GM18861 (cell line): ENCODE results near the gene WIPF3.

Experiments used
- ATAC-seq: cut with Tn5 transposase; IDR thresholded peaks from one replicate; pipeline ENCODE4 v1.9.1; 2021; ENCODE audit not compliant: unreplicated experiment

WIPF3 gene

GRCh38 chr7:29843726-29844125 is 37.4 kb downstream of the WIPF3 start:
- ATAC-seq = no peak

GRCh38 chr7:29844559-29844958 is 38.3 kb downstream of the WIPF3 start:
- ATAC-seq = no peak

GRCh38 chr7:29847496-29847895 is 41.2 kb downstream of the WIPF3 start:
- ATAC-seq = no peak

- no peak for ATAC-seq
Measured at GRCh38 chr7:29847916-29848315, 41.6 kb downstream of the WIPF3 start.

GRCh38 chr7:29848941-29849340 is 42.6 kb downstream of the WIPF3 start:
- ATAC-seq = no peak

- no peak for ATAC-seq
Measured at GRCh38 chr7:29851487-29851886, 45.2 kb downstream of the WIPF3 start.

GRCh38 chr7:29852457-29852856 is 46.1 kb downstream of the WIPF3 start:
- ATAC-seq = no peak

GRCh38 chr7:29853072-29853471 is 46.8 kb downstream of the WIPF3 start:
- ATAC-seq = no peak

- ATAC-seq = no peak
Measured at GRCh38 chr7:29853789-29854188, 47.5 kb downstream of the WIPF3 start.

- ATAC-seq = no peak
Measured at GRCh38 chr7:29854257-29854938, 48.1 kb downstream of the WIPF3 start.

- no peak for ATAC-seq
Measured at GRCh38 chr7:29857654-29858053, 51.3 kb downstream of the WIPF3 start.

- no peak for ATAC-seq
Measured at GRCh38 chr7:29858191-29858951, 52.1 kb downstream of the WIPF3 start.

GRCh38 chr7:29859104-29859503 is 52.8 kb downstream of the WIPF3 start:
- no peak for ATAC-seq

- no peak for ATAC-seq
Measured at GRCh38 chr7:29859524-29860185, 53.3 kb downstream of the WIPF3 start.

GRCh38 chr7:29860186-29860585 is 53.9 kb downstream of the WIPF3 start:
- no peak for ATAC-seq

- ATAC-seq = no peak
Measured at GRCh38 chr7:29861884-29862283, 55.6 kb downstream of the WIPF3 start.

GRCh38 chr7:29864656-29865055 is 58.3 kb downstream of the WIPF3 start:
- no peak for ATAC-seq

- no peak for ATAC-seq
Measured at GRCh38 chr7:29865526-29865925, 59.2 kb downstream of the WIPF3 start.

- ATAC-seq = no peak
Measured at GRCh38 chr7:29866490-29866930, 60.2 kb downstream of the WIPF3 start.

- no peak for ATAC-seq
Measured at GRCh38 chr7:29871787-29872398, 65.6 kb downstream of the WIPF3 start.

- no peak for ATAC-seq
Measured at GRCh38 chr7:29873644-29874294, 67.5 kb downstream of the WIPF3 start.
